ENCODE results near the gene RAB6A. TPM values are rescaled to one million over a fixed set of nuclear protein-coding genes. Genes with fewer than 3 reads are reported as not detected.

The RAB6A gene
- 100 to 1,000 TPM in 3 of 4 donors, 10 to 100 TPM in 1; 96.9 to 145 (median 118) TPM for total RNA-seq

GRCh38 chr11:73760679-73761402, at the start of gene RAB6A:
TSS of gene RAB6A (minus strand) at chr11:73761074. CDS start at chr11:73760635, 439 bp downstream.
- TF ChIP-seq CTCF (IDR thresholded peaks at IDR 0.05; ENCODE audit: low read depth): no peak

DNA sequence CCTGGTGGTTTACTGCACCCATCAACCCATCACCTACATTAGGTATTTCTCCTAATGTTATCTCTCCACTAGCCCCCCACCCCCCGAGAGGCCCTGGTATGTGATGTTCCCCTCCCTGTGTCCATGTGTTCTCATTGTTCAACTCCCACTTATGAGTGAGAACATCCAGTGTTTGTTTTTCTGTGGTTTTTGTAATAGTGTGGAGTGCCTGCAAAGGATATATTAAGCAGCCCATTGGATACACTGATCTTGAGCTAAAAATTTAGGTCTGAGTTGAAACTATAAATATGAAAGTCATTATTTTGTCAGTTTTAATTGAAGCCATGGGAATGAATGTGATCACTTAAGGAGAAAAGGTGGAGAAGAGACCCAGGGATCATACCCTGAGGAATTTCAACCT, 49.8 kb upstream of the RAB6A start:
- TF ChIP-seq CTCF (IDR thresholded peaks at IDR 0.05; ENCODE audit: low read depth): no peak

- TF ChIP-seq CTCF (IDR thresholded peaks at IDR 0.05; ENCODE audit: low read depth): no peak
These were observed 47.2 kb upstream of the RAB6A start for GRCh38 chr11:73808052-73808451.

DNA sequence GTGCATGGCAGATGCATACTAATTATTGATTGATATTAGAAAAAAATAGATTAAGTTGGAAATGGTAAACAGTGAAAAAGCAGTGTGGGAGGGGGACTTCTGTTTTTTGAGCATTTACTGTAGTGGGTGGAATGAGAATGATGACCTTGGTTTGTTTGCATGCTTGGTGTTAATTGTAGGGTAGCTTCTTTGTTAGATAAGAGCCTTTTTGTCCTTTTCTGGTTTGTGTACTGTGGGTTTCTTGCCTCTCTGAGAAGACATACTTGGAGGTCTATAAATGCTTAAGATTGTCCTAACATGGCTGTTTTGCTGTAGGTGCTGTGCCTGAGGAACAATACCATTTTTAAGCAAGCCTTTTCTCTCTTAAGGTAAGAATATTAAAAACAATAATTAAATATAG, 43.8 kb upstream of the RAB6A start:
- TF ChIP-seq CTCF (IDR thresholded peaks at IDR 0.05; ENCODE audit: low read depth): no peak

- TF ChIP-seq CTCF (IDR thresholded peaks at IDR 0.05; ENCODE audit: low read depth): no peak
These were observed 40.3 kb upstream of the RAB6A start for GRCh38 chr11:73801136-73801535.

DNA sequence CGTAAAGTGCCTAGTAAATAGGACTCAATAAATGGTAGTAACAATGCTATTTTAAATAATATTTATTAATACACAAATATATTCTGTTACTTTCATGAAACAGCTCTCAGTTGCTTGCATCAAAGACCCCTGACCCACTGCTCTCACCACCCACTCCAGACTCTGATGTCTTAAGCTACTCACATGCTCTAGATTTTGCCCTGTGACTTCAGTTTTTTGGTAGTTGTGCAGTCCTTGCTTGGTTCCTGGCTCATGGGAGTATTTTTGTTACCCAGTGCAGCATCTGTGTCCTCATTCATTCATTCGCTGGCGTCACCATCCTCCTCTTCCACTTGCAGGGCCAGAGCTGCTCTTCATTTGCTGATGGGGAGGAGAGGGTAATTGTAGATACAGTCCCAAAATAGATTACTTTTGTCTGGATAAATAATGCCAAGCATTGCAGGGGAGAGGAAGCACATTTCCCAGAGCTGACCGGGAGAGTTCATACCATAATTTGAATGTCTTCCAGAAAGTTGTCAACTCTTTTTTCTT, 39.5 kb upstream of the RAB6A start:
- TF ChIP-seq CTCF (IDR thresholded peaks at IDR 0.05; ENCODE audit: low read depth): no peak

- no peak for TF ChIP-seq CTCF (IDR thresholded peaks at IDR 0.05; ENCODE audit: low read depth)
These were observed 36.6 kb upstream of the RAB6A start for GRCh38 chr11:73797457-73797856.

Data from subcutaneous adipose tissue (tissue), 4 donors.